Stimulated activated CD4-positive, alpha-beta T cell treated with anti-CD3 and anti-CD28 coated beads, Interleukin-12 subunit alpha, Interleukin-12 subunit beta, amount 100 ng/mL, for 48 hours (primary cell): Measurements from ENCODE around the gene CEPT1.

Experiments
- DNase-seq, 3 donors: peaks; one replicate each; pipeline ENCODE4 v3.0.0-alpha.2; 2020; ENCODE audit warnings: low read depth in 2 of 3, low spot score in 1 of 3

The CEPT1 gene

DNA sequence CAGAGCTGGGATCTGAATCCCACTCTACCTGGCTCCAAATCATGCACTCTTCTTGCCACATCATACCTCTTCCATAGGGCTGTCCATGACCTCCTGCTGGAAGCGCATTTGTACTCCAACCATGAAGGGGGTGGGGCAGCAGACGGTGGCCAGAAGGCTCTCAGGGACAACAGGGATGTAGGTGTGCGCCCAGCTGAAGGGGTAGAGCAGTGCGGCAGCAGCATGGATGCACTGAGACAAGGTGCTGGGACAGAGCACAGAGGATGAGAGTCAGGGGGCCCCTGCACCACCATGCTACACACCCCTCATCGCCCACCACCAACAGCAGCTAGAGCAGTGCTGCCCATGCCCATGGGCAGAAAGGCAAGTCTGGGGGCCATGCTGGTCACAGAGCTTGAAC is 52.1 kb downstream of the CEPT1 start:
- no peak for DNase-seq

DNA sequence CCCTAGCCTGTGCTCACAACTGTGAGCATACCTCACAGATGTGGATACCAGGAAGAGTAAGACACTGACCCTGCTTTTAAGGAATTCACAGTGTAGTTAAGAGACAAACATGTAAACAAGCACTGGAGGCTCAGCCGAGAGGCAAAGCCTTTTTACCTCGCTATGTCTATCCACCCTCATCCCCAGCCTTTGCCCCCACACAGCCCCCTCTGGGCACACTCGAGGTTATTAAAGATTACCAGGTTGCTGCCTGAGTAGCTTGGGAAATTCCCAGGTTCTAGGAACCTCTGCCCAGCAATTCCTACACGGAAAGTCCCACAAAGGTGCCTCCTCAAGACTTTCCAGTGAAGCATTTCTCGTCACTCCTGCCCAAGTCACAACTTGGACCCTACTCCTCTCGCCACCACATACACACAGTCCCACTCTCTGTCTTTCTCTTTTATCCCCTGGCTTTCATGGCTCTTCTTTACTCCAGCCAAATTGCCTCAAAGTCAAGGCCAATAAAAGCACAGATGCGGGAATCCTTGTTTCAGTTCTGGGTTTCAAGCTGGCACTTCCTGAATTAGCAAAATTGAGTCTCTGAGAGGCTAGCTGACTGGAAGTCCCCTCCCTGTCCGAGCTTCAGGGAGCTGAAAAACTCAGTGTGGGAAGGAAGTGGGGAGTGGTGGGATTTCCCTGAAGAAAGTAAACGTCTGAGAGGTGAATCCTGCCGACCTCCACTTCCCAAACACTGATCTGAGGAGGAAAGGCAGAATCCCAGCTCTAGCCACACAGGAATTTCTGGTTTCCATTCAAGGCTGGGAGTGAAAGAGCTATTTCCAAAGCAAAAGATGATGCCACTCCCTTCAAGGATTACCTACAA is 52.9 kb downstream of the CEPT1 start:
- no peak for DNase-seq

DNA sequence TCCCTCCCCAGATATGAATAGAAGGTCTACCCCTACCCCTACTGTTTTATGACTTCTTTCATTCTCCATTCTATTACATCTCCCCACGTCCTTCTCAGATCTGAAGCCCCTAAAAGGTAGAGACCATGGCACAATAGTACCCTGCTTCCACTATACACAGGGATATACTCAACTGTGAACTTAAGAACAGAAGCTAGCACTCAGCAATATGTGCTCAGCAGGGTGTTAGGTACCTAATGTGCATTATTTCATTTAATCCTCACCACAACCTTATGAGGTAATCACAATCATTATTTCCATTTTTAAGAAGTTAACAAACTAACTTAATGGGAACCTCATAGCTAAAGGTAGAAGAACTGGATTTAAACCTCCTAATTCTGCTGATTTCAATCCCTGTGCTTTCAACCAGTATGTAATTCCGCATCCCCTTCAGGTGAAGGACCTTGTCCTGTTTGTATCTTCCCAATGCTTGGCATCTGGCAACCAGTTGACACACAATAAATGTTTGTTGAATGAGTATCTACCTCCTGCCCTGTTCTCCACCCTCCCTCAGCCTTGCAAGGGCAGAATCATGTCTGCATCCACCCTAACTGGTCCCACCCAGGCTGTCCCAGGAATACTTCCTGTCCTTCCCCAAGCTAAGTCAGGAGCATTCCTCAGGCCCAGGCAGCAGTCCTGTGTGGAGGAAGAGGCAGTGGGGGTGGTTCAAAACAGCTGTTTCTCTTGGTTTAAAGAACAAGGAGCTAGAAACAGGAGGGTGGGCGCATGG is 53.9 kb downstream of the CEPT1 start:
- DNase-seq = no peak

DNA sequence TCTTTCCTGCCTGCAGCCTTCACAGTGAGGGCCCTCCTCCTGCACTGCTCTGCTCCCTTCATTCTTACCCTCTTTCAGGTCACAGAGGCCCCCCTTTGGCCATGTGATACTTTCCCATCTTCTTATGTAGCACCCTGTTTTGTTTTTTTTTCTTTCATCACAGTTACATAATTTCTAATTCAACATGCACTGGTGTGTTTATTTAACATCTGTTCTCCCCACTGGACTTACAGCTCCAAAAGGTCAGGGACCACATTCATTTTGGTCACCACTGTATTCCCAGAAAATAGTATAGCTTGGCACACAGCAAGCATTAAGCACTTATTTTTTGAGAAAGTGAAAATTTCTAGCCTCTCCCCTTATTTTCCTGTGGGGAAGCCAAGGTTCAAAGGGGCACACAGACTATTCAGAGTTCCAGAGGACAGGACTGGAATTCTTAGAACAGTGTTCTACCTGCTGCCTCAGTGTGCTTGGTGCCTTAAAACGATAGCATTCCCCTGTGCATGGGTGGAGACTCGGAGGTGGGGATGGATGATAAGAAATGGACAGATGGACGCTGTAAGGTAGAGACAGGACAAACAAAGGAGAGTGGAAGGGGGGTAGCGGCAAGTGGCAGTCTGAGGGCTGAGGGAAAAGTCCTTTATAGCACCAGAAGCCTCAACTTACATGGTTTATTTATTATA is 55.1 kb downstream of the CEPT1 start:
- DNase-seq = no peak

DNA sequence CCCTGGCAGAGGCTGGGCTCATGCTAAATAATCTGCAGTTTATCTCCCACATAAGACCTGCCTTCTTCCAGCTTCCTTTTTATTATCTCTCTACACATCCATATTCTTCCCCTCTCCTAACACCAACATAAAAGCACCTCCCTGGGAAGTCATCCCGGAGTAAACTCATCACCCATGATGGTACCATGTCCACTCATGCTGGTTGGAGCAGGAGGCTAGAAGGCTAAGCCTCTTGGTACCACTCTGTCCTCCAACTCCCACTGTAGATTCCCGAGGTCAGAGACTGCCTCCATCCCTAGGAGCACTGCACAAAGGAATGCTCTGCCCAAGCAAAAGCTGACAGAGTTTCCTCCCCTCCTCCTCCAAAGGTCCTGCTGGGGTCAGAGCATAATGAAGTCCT is 56.2 kb downstream of the CEPT1 start:
- no peak for DNase-seq

DNA sequence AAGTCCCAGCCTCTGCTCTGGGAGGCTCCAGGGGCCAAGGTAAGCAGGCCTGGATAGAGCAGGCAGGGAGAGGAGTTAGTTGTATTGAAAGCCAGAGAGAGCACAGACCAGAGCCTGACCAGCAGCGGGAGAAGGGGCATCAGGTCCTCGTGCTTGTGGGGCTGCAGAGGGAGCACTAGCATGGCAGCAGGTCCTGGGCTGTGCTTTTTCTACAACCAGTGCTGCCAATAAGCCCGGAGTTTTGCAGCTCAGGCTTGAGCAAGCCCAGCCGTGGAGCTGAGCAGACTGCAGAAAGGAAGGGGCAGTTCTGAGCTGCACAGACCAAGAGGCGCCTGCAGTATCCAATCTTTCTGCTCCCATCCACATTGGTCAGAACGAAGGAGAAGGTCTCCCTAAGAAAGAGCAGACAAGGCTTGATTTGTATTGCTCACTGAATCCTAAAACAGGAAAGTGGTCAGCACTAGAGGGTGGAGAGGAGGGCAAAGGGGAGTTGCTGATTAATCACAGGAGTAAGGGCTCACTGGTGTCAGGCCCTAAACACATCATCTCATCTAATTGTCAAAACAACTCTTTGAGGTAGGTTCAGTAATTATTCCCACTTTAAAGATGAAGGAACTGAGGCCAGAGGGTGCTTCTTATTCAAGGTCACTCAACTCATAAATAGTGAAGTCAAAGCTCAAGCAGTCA is 57.7 kb downstream of the CEPT1 start:
- DNase-seq = peak in 2 of 3 donors; percentile 47 to 52

DNA sequence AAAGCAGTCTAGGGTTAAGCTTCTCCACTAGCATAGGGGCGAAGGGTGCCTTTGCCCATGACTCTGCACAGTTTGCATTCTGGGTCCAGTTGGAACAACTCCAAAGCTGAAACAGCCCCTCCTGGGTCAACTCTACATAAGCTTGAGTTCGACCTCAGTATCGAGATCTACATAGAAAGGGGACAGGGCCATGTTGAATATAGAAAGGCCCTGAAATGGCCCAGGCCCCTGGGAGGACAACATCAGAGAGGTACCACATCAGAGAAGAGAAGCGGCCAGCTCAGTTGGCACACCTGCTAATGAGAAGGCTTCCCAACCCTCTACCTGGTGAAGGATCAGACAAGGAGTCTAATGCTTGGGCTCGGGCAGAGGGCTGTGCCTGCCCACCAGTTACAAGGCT is 58.8 kb downstream of the CEPT1 start:
- no peak for DNase-seq

DNA sequence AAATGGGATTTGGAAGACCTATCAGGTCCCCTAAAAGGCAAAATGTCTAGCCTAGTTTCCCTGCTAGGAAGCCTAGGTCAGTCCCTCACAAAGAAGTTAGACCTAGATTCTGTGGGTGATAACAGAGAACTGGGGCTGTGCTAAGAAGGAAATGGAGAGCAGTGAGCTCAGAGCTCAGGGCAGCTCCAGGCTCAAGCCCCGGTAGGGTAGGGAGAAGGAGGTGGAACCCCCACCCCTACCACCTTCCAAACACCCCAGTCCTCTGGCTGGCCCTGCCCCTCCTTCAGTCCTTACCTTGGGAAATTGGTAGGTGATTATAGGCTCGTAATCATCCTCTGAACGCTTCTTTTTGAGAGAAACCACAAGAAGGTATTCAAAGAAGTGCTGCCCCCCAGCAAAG is 59.3 kb downstream of the CEPT1 start:
- no peak for DNase-seq

DNA sequence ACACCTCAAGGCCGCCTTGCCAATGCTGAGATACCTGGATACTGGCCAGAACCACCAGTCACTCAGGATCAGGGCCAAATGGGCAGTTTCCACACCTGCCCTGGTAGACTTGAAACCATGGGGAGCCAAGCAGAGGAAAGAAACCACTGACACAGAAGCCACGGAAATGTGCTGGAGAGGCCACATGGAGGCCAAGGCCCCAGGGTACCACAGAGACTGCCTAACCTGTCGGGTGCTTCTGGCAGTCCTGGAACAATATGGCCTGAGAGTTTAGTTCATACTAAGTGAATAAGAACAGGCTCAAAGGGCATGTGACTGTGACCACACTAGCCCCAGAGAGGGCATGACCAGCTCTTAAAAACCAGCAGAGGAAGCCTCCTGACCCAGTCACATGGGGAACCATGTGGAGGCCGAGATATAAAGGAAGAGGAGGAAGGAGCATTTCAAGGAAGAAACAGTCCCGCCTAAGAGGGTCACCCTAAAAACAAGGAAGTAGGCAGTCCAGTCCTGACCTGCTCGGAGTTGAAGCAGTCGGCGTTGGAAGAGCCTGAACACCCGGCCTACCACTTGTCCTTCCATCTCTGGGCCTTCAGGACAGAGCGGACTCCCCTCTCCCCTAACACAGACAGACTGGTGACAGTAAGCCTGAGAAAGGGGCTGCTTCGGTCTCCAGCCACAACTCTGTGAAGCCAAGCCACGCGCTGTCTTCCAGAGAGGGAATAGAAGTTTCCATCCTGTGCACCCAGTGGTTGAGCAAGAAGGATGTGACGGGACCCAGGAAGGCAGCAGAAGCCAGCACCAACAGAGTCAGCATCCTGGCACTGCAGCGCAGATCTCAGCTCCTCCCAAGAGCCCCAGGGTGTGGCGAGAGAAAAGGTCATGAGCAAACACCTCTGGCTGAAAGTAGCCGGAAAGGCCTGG is 60.1 kb downstream of the CEPT1 start, which contains the start of gene DENND2D:
Gene DENND2D (minus strand): TSS at position 766 of the 921 bp plus-strand sequence. CDS start 187 bp downstream, at position 579.
- DNase-seq = peak in 2 of 3 donors; percentile 56 to 64

DNA sequence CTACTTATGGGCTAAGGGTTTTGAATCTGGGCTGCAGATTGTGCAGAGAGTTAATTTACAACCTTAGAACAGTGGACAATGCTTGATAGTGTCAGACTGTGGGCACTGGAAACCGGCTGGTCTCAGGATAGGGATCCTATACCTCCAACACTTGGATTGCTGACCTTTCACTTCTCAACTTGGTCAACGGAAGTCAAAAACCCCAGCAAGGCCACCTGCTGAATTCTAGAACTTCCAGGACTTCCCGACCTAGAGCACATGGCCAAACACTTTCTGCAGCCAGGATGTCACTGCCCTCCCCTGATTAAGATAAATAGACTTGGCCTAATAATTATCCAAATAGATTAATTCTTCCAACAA is 60.8 kb downstream of the CEPT1 start:
- no peak for DNase-seq

DNA sequence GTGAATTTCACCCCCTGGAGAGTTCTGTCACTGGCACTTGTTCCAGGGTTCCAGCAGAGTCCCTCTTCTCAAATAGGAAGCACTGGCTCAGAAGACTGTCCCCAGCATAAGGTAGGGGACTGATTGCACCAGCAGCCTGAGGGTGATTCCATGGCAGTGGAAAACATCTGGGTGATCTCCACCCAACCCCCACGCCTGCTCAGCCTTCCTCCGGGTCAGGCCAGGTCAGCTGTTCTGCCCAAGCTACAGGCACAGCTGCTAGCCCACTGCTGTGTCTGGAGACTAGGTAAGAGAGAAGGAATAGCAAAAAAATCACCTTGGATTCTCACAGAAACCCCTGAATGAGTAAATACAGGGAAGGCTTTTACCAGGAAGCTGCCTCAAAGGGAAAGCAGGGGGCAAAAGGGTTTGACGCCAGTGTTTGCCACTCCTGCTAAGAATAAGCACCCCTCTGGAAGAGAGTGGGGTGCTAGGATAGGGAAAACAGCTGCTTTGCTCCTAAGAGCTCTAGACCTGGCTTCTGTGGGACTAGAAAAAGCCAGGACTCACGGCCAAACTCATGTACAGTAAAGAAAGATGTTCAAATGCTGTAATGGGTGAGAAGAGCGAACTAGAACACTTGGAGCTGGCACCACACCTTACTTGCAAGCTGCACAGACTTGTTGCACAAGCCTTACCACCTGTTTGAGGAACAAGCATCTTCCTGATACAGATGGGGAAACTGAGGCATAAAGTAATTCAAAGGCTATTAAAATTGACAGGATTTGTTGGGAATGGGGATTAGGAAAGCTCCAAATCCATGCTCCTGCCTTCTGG is 61.5 kb downstream of the CEPT1 start:
- DNase-seq = no peak

DNA sequence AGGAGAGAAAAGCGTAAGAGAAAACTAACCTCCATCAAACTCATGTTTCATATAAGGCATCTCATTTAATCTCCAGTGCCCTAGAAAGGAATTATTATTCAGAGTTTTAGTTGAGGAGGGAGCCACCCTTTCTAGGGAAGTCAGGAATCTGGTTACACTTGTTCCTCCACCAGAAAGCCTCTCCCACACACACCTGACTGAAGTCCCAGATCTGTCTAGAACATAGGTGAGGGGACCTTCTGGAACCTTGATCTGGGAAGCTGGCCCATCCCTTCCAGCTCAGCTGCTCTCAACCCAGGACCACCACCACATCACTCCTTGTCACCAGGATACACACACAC is 62.3 kb downstream of the CEPT1 start:
- no peak for DNase-seq

DNA sequence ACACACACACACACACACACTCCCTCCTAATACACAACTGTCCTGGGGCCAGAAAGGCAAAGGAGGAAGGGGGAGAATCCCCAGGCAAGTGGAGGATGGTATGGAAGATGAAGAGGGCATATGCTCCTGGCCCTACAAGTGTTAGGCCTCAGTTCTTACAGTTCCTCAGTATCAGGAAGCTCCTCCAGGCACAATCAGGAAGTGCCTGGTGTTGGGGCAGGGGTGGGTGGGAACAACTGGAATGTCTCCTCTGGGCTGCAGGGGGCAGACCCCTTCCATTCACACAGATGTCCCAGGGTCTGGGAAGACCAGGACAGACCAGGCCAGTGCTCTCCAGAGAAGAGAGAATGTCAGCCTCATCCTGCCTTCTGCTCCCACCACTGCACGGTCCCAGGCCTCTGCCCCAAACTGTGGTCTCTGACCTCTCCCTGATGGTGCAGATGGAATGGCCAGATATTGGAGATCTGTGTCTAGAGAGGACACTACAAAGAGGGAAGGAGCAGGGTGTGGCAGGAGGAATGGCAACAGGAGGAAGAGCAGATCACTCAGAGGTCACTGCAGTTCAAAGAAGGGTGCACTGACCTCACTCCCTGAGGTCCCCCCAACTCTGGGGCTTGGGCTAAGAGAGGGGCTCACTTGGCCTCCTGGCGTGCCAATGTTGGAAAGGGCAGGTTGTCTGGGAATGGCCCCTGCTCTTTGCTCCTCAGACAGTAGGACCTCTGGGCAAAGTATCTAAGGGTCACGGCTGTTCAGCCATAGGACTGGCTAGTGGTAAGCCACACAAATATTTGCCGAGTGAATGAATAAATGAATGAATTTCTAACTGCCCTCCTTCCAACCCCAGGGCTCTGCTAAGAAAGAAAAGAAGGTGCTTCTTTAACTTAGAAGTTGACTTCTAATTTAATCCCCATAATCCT is 62.9 kb downstream of the CEPT1 start:
- no peak for DNase-seq

DNA sequence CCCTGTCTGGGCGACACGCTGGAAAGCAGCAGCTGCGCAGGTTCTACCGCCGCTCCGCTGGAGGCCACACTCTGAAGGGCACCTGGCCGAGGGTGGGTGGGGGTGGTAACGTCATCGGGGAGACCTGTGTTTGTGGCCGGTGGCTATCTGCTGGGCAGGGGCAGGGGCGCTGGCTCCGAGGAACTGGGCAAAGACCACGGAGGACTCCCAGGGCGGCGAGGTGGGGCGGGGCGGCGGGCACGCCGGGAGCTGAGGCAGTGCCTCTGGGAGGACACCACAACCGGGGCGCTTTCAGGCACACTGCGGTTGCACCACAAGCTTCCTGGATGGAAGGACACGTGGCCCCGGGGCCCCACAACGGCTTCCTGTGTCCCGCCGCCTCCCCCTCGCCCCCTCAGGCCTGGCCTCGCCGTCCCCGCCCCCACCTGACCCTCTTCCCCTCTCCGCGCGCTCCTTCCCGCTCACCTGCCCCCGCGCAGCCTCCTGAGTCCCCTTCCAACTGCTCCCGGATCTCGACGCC is 63.7 kb downstream of the CEPT1 start:
- peak; percentile 69 to 82 (median 81) for DNase-seq

DNA sequence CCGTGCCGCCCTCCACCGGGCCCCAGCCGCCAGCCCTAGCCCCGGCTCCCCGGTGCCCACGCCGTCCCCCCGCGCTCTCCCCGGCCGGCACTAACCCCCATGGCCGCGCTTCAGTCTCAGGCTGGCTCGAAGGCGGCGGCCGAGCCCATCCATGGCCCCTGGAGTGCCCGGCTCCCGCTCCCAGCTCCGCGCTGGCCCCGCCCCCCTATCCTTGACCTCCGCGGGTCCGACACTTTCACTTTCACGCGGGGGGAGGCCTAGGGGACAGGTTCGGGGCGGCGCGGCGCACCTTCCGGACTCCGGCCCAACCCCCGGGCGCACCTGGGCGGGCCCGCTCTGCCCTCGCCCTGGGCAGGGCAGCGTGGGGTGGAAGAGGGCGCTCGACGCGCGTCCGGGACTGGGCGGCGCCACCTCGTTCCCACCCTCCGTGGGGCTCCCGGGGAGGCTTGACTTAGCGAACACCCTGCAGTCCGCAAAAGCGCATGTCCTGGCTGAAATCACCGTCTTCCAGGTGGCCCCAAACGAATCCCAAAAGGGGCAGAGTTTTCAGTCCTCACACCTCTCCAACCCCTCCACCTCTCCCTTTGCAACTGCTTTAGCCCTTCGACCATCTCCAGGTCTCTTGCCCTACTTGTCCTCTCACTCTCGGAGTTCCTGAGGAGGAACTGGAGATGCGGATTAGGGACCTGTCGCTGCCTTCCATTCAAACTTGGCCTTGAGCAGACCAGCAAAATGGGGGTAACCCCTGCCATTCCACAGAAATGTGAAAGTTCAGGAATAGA is 64.4 kb downstream of the CEPT1 start:
- DNase-seq = peak in 1 of 3 donors; percentile 54

DNA sequence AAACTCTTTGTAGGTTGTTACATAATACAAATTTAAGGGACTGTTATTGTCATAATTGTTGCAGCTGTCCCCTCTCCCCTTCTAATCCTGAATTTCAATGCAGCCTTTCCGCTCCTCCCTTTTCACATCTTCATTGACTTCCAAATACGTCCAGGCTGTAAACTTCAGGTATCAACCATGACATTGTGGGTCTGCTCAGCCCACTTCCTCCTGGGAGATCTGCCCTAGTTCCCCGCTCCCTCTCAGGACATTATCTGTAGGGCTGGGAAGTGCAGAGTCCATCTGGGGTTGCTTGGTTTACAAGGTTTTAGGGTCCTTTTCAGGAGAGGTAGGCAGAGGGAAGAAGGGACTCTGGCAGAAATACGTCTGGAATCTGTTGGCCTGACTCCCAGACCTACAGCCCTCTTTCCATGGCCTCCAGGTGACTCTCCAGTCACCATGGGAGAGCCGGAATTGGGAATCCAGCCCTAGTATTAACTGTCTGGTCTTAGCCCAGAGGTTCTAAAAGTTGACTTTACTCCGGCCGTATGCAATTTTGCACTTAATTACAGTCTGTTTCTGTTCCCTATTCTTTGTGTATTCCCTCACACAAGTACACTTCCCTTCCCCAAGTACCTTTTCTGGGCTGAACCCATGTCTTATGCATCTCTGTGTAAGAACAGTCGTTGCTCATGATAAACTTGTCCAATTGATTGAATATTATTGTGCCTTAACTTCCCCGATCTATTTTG is 65.1 kb downstream of the CEPT1 start:
- DNase-seq = no peak

DNA sequence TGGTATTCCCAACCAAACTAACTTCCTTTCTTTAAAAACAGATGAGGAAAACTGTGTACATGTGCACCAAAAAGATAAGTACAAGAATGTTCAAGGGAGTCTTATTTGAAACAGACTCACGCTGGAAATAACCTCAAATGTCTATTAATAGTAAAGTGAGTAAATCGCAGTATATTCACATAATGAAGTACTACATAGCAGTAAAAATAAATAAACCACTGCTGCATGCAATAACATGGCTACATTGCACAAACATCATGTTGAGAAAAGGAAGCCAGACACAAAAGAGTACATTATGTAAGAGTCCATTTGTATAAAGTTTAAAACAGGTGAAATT is 65.7 kb downstream of the CEPT1 start:
- DNase-seq = no peak
